ENCODE data around the gene APBB2.

APBB2 gene

DNA sequence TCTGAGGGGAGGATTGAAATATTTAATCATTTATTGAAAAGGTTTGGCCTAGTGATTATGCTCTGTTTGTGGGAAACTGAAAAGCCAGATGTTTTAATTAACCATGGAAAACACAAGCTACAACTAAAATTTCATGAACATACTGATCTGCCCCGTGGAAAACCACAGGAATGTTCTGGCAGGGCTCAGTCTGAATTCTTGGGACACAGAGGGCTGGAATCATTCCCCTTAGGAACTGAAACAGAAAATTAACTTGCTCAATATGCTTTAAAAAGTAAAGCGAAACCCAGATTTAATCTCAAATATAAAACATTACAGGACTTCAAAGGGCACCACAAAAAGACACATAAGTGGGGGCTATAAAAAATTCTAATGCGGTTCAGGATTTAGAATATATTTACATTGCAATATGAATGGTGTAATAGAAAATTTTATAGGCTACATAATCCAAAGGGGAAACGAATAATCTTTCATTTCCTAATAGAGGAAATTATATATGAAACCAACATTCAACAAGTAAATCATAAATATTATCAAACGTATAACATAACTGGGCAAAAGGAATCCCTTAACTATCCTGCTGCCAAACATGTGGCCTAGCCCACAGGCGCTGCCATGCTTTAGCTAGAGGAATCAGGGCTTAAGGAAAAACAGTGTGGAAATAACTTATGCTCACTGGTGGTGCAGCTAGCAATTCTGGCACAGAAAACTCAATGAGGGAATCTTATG lies 70.9 kb downstream of the APBB2 start:
- POLR2A ChIA-PET, result no interaction called here
- CTCF ChIA-PET, result no interaction called here
- no peak for DNase-seq (ENCODE audit: extremely low spot score)
- TF ChIP-seq, protein P1, sequence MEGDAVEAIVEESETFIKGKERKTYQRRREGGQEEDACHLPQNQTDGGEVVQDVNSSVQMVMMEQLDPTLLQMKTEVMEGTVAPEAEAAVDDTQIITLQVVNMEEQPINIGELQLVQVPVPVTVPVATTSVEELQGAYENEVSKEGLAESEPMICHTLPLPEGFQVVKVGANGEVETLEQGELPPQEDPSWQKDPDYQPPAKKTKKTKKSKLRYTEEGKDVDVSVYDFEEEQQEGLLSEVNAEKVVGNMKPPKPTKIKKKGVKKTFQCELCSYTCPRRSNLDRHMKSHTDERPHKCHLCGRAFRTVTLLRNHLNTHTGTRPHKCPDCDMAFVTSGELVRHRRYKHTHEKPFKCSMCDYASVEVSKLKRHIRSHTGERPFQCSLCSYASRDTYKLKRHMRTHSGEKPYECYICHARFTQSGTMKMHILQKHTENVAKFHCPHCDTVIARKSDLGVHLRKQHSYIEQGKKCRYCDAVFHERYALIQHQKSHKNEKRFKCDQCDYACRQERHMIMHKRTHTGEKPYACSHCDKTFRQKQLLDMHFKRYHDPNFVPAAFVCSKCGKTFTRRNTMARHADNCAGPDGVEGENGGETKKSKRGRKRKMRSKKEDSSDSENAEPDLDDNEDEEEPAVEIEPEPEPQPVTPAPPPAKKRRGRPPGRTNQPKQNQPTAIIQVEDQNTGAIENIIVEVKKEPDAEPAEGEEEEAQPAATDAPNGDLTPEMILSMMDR (IDR thresholded peaks at IDR 0.05; ENCODE audit: control extremely low read depth, extremely low read depth, low read depth, missing control alignments), result no peak

DNA sequence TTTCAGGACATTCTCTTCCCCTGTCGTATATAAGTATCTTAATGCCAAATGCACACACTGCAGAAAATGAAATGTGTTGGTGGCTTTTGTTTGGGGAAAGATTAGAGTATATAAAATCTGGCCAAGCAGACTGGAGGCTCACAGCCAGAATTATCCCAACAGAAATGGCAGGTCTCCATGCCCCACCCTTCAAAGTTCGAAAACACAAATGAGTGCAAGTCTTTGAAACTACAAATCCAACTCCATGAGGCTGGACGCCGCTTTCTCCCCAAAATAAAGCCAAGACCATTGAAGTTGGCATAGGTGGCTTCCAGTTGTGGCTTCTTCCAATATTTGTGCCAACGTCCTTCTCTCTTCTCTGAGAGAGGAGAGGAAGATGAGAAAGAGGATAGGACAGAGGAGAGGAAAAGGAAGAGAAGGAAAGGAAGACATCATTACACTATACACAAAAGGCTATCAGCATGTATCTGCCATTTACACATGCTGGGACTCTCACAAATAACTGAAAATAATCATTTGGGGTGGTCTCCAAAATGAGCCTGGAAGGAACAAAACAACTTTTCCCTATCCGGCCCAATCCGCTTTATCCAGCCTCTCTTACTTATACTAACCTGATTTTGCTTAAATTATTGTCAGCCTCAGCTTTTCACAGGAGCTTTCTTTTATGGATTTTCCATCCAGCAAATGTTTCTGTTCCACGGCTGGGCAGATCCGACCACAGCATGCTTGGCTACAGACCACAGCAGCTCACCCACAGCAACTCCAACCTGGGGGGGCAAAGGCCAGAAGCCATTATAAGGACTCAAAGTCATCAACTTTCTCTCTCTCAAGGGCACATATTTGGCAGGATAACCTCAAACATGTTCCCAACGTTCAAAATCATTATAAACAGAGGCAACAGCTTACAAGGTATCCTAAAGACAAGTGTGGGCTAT lies 71.7 kb downstream of the APBB2 start:
- CTCF ChIA-PET, result no interaction called here
- no peak for DNase-seq (ENCODE audit: extremely low spot score)
- TF ChIP-seq, protein P1 (IDR thresholded peaks at IDR 0.05; ENCODE audit: control extremely low read depth, extremely low read depth, low read depth, missing control alignments), result no peak
- POLR2A ChIA-PET, result no interaction called here

DNA sequence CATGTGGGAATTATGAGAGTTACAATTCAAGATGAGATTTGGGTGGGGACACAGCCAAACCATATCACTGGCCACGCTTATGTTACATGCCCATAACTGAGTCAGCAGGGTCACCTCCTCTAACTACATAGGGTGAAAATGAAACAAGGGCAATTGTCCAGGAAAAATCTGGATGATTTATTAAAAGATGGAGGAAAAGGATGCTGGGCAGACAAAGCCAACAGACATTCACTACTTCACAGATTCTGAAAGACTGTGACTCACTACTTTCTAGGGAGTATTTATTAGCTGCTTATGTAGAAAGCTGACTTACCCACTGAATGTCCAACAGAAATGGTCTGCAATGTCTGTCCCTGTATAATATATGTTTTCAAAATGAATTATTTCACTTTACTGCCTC lies 72.4 kb downstream of the APBB2 start:
- ChIA-PET POLR2A (no interaction called here), CTCF (no interaction called here)
- DNase-seq (ENCODE audit: extremely low spot score), result no peak
- TF ChIP-seq, protein P1 (IDR thresholded peaks at IDR 0.05; ENCODE audit: control extremely low read depth, extremely low read depth, low read depth, missing control alignments), result no peak

DNA sequence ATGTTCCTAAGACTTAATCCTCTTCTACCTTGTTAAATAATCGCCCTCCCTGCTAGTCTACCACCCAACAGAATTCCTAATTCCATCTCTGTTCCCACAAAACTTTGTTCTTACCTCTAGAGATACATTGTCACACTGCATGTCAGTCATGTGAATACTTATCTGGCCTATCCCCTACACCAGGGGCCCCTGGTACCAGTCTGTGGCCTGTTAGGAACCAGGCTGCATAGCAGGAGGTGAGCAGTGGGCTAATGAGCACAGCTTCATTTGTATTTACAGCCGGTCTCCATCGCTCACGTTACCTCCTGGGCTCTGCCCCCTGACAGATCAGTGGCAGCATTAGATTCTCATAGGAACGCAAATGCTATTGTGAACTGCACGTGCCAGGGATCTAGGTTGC lies 73.9 kb downstream of the APBB2 start:
- POLR2A ChIA-PET, result no interaction called here
- TF ChIP-seq, protein P1 (IDR thresholded peaks at IDR 0.05; ENCODE audit: control extremely low read depth, extremely low read depth, low read depth, missing control alignments), result no peak
- CTCF ChIA-PET, result interaction anchor here (1.0 kb wide), 1 partner anchor 11 kb away, joined by 3 read pairs; no protein-coding TSS in a partner anchor
- DNase-seq (ENCODE audit: extremely low spot score), result no peak

DNA sequence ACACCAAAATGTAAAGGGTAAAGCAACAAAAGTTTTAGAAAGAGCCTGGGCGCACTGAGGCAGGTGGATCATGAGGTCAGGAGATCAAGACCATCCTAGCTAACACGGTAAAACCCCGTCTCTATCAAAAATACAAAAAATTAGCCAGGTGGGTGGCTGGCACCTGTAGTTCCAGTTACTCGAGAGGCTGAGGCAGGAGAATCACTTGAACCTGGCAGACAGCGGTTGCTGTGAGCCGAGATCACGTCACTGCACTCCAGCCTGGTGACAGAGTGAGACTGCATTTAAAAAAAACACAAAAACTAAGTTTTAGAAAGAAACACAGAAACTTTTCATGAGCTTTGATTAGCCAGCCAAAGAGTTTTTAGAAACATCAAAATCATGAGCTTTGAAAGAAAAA lies 76.5 kb downstream of the APBB2 start:
- ChIA-PET CTCF (interaction anchor here (0.9 to 1.4 kb wide), 3 partner anchors 14 to 28 kb away, joined by 3 to 5 read pairs (median 3); no protein-coding TSS in a partner anchor), POLR2A (no interaction called here)
- no peak for DNase-seq (ENCODE audit: extremely low spot score)
- TF ChIP-seq, protein P1 (IDR thresholded peaks at IDR 0.05; ENCODE audit: control extremely low read depth, extremely low read depth, low read depth, missing control alignments), result no peak

DNA sequence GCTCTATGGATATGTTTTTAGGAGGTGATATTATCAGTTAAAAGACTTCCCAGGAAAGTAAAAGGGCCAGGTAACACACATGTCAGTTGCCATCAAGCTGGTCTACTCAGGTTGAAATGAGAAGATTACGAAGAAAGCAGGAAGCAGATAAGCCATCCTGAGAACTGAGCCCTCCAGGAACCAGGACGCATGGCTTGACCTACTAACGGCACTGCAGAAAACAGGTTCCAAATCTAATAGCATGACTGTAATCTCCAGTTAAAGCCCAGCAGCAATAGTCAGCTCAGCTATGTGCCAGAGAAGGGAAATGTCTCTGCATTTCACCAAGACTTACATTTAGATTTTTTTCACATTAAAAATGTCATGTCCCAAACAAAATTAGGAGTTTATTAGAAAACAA lies 77.9 kb downstream of the APBB2 start:
- POLR2A ChIA-PET, result interaction anchor here (0.5 kb wide), 1 partner anchor 144 kb away, joined by 9 read pairs; no protein-coding TSS in a partner anchor
- TF ChIP-seq, protein P1 (IDR thresholded peaks at IDR 0.05; ENCODE audit: control extremely low read depth, extremely low read depth, low read depth, missing control alignments), result no peak
- DNase-seq (ENCODE audit: extremely low spot score), result no peak
- CTCF ChIA-PET, result no interaction called here

All from GM10248 (cell line).